Keratinocyte (primary cell): Measurements from ENCODE around the gene QRICH2. TPM values are rescaled to one million over a fixed set of nuclear protein-coding genes. Genes with fewer than 3 reads are reported as not detected.

Experiments used
- DNase-seq: peaks from one replicate; pipeline ENCODE4 v3.0.0-alpha.2; 2011; ENCODE audit warnings: low read depth, missing footprints, low spot score
- FAIRE-seq: peaks from 2 replicates; lab custom pipeline; 2011; peaks lifted over from hg19 to GRCh38; lab: Jason Lieb, UNC
- H2AFZ ChIP-seq: 2 replicates; pipeline ENCODE4 v1.6.0; 2012; ENCODE audit warnings: low read length, control low read depth, inconsistent platforms; ENCODE audit not compliant: control insufficient read depth
- H3K27ac ChIP-seq: 2 replicates; pipeline ENCODE4 v1.5.1; 2011; ENCODE audit warnings: low read length; ENCODE audit not compliant: control insufficient read depth, insufficient read depth
- H3K27me3 ChIP-seq: 3 replicates; pipeline ENCODE4 v1.6.0; 2011; ENCODE audit warnings: low read length; ENCODE audit not compliant: control insufficient read depth, insufficient read depth; ENCODE audit errors: extremely low read depth
- H3K36me3 ChIP-seq, 2 experiments: 2 replicates in 1 of 2; 3 replicates in 1 of 2; pipeline ENCODE4 v1.5.1; 2011; ENCODE audit warnings: low read length in 2 of 2, mild to moderate bottlenecking in 1 of 2; ENCODE audit not compliant: control insufficient read depth in 2 of 2, insufficient read depth in 2 of 2; ENCODE audit errors: extremely low read depth in 1 of 2
- H3K4me1 ChIP-seq: 3 replicates; pipeline ENCODE4 v1.5.1; 2011; ENCODE audit warnings: low read length; ENCODE audit not compliant: control insufficient read depth, insufficient read depth; ENCODE audit errors: extremely low read depth
- H3K4me2 ChIP-seq: 3 replicates; pipeline ENCODE4 v1.6.0; 2011; ENCODE audit warnings: low read depth, low read length; ENCODE audit not compliant: control insufficient read depth, insufficient read depth; ENCODE audit errors: extremely low read depth
- H3K4me3 ChIP-seq, 3 experiments: fragments of 200-600 bp in 1 of 3; sonication (generic) in 1 of 3; 2 replicates in 2 of 3; 3 replicates in 1 of 3; pipeline ENCODE4 v1.5.1; 2011 to 2016; ENCODE audit warnings: low read length in 3 of 3, mild to moderate bottlenecking in 3 of 3, control low read depth in 2 of 3, inconsistent platforms in 1 of 3, low read depth in 1 of 3, mixed read lengths in 1 of 3, mixed run types in 1 of 3, moderate library complexity in 1 of 3; ENCODE audit not compliant: control insufficient read depth in 2 of 3, insufficient read depth in 2 of 3; ENCODE audit errors: extremely low read depth in 1 of 3
- H3K79me2 ChIP-seq: 2 replicates; pipeline ENCODE4 v1.6.0; 2012; ENCODE audit warnings: low read length; ENCODE audit not compliant: control insufficient read depth, insufficient read depth
- H3K9ac ChIP-seq: 3 replicates; pipeline ENCODE4 v1.6.0; 2011; ENCODE audit warnings: low read length; ENCODE audit not compliant: control insufficient read depth, insufficient read depth; ENCODE audit errors: extremely low read depth
- H3K9me1 ChIP-seq: 3 replicates; pipeline ENCODE4 v1.6.0; 2011; ENCODE audit warnings: low read length; ENCODE audit not compliant: control insufficient read depth, insufficient read depth; ENCODE audit errors: extremely low read depth
- H3K9me3 ChIP-seq: 2 replicates; pipeline ENCODE4 v1.5.1; 2012; ENCODE audit warnings: low read depth, low read length; ENCODE audit not compliant: control insufficient read depth
- H4K20me1 ChIP-seq: 3 replicates; pipeline ENCODE4 v1.6.0; 2011; ENCODE audit warnings: low read length; ENCODE audit not compliant: control insufficient read depth, insufficient read depth; ENCODE audit errors: extremely low read depth
- CTCF ChIP-seq, 3 experiments: IDR thresholded peaks in 1 of 3; conservative IDR thresholded peaks in 1 of 3; optimal IDR thresholded peaks in 1 of 3; 2 replicates in 2 of 3; 3 replicates in 1 of 3; pipeline versions ENCODE3 to v1.5.1; 2011; ENCODE audit warnings: low read length in 3 of 3, mild to moderate bottlenecking in 3 of 3, moderate library complexity in 2 of 3, control low read depth in 1 of 3, inconsistent platforms in 1 of 3; ENCODE audit not compliant: insufficient read depth in 2 of 3; ENCODE audit errors: extremely low read depth in 1 of 3
- EZH2 ChIP-seq: IDR thresholded peaks from one replicate; pipeline ENCODE4 v1.6.1; 2012; ENCODE audit warnings: inconsistent platforms, mild to moderate bottlenecking, low read length, moderate library complexity
- dilution Hi-C: fragments of 300-500 bp; cut with MboI; formaldehyde crosslinking; loops from one replicate; pipeline ENCODE4 v1.7.0; 2020; ENCODE audit warnings: low sequenced_read_pairs; ENCODE audit not compliant: extremely low pct_ligation_motif_present
- polyA plus RNA-seq, 5 experiments: library from polyadenylated mRNA; depleted of rRNA in 3 of 5; stranded (reverse) in 3 of 5; stranded (forward) in 1 of 5; unstranded in 1 of 5; fragments of >200 nt; gene quantifications; 1 replicate in 1 of 5; 2 replicates in 3 of 5; 3 replicates in 1 of 5; pipeline versions ENCODE4 v1.2.1 to v1.2.3, GENCODE V29; 2011 to 2012; ENCODE audit warnings: missing spikeins in 2 of 5, low read depth in 1 of 5, low replicate concordance in 1 of 5

Gene QRICH2
- polyA plus RNA-seq, 1 donor (not counting 4 experiments of a cell fraction or from before 2014, with no cell fraction given), result 1.6 TPM

- no peak overlapping the region for H3K9ac ChIP-seq
- no peak overlapping the region for H3K4me2 ChIP-seq
- no peak overlapping the region for H3K4me3 ChIP-seq
- H3K9me1 ChIP-seq, result no peaks in the 10 kb centered on the region
- no peak for DNase-seq
- H3K27me3 ChIP-seq, result no peaks in the 10 kb centered on the region
- H3K79me2 ChIP-seq, result no peaks in the 10 kb centered on the region
- TF ChIP-seq EZH2 (no peak), CTCF (optimal IDR thresholded peaks at IDR 0.05 in 1 of 3, IDR thresholded peaks at IDR 0.05 in 1 of 3, conservative IDR thresholded peaks at IDR 0.05 in 1 of 3; ENCODE audit: extremely low read depth in 1 of 3, insufficient read depth in 2 of 3, low read length in 3 of 3) (no peak)
- no peaks in the 10 kb centered on the region for H4K20me1 ChIP-seq
- dilution Hi-C loops, result no loop called here
- no peak for FAIRE-seq
- no peaks in the 10 kb centered on the region for H3K9me3 ChIP-seq
- no peaks in the 10 kb centered on the region for H3K4me1 ChIP-seq
- H2AFZ ChIP-seq, result no peak overlapping the region
- peaks cover 8 to 11% of the 10 kb centered on the region in 2 experiments for H3K36me3 ChIP-seq
- no peak overlapping the region for H3K27ac ChIP-seq
These were observed 10.5 kb upstream of the QRICH2 start for GRCh38 chr17:76318586-76318985.

GRCh38 chr17:76317535-76317934, 9.5 kb upstream of the QRICH2 start:
- Histone ChIP-seq H4K20me1 (no peaks in the 10 kb centered on the region), H3K4me3 (no peak overlapping the region), H3K9ac (no peak overlapping the region), H3K9me3 (no peaks in the 10 kb centered on the region), H3K27me3 (no peaks in the 10 kb centered on the region), H3K4me1 (no peaks in the 10 kb centered on the region), H2AFZ (no peak overlapping the region), H3K27ac (no peak overlapping the region), H3K9me1 (no peaks in the 10 kb centered on the region), H3K4me2 (no peak overlapping the region), H3K79me2 (no peaks in the 10 kb centered on the region), H3K36me3 (peaks cover 10 to 16% of the 10 kb centered on the region in 2 experiments)
- TF ChIP-seq EZH2 (no peak), CTCF (optimal IDR thresholded peaks at IDR 0.05 in 1 of 3, IDR thresholded peaks at IDR 0.05 in 1 of 3, conservative IDR thresholded peaks at IDR 0.05 in 1 of 3; ENCODE audit: extremely low read depth in 1 of 3, insufficient read depth in 2 of 3, low read length in 3 of 3) (no peak)
- no peak for DNase-seq
- dilution Hi-C loops, result no loop called here
- FAIRE-seq, result no peak
